Measurements from ENCODE around the gene PTPRM.

Gene PTPRM

GRCh38 chr18:8034674-8035073 is 467.6 kb downstream of the PTPRM start:
- no peak for TF ChIP-seq CTCF (conservative IDR thresholded peaks at IDR 0.05)
- H3K27ac ChIP-seq, result no peak overlapping the region

- TF ChIP-seq CTCF (conservative IDR thresholded peaks at IDR 0.05), result no peak
- H3K27ac ChIP-seq, result no peak overlapping the region
Measured at GRCh38 chr18:8036551-8036950, 469.4 kb downstream of the PTPRM start.

- TF ChIP-seq CTCF (conservative IDR thresholded peaks at IDR 0.05), result no peak
- no peak overlapping the region for H3K27ac ChIP-seq
Measured at GRCh38 chr18:8037296-8037695, 470.2 kb downstream of the PTPRM start.

GRCh38 chr18:8040021-8040420 is 472.9 kb downstream of the PTPRM start:
- no peak for TF ChIP-seq CTCF (conservative IDR thresholded peaks at IDR 0.05)
- H3K27ac ChIP-seq, result no peak overlapping the region

GRCh38 chr18:8041526-8042111 is 474.5 kb downstream of the PTPRM start:
- H3K27ac ChIP-seq, result no peak overlapping the region
- no peak for TF ChIP-seq CTCF (conservative IDR thresholded peaks at IDR 0.05)

GRCh38 chr18:8044004-8044403 is 476.9 kb downstream of the PTPRM start:
- H3K27ac ChIP-seq, result no peak overlapping the region
- TF ChIP-seq CTCF (conservative IDR thresholded peaks at IDR 0.05), result no peak

GRCh38 chr18:8045160-8045883 is 478.2 kb downstream of the PTPRM start:
- no peak overlapping the region for H3K27ac ChIP-seq
- no peak for TF ChIP-seq CTCF (conservative IDR thresholded peaks at IDR 0.05)
